GM19099 (cell line): ENCODE measurements around the gene BTBD2.

Experiments used
- POLR2A ChIP-seq: IDR thresholded peaks from 3 replicates; pipeline ENCODE4 v1.6.1; 2011; ENCODE audit warnings: low read depth; ENCODE audit not compliant: insufficient read length; ENCODE audit errors: extremely low read depth

The BTBD2 gene

DNA sequence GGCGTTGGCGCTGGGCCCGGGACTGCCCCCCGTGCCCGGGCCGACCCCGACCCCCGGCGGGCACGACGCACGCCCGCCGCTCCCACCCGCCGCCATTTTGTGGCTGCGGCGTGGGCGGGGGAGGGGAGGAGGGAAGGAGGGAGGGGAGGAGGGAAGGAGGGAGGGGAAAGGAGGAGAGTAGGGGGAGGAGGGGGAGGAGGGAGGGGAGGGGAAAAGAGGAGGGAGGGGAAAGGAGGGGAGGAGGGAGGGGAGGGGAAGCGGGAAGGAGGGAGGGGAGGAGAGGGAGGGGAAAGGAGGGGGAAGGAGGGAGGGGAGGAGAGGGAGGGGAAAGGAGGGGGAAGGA lies at the start of gene BTBD2:
BTBD2 (minus strand) TSS at position 107 of the 343 bp plus-strand sequence; CDS start at position 96, 11 bp downstream.
- TF ChIP-seq POLR2A = peak; percentile 51

DNA sequence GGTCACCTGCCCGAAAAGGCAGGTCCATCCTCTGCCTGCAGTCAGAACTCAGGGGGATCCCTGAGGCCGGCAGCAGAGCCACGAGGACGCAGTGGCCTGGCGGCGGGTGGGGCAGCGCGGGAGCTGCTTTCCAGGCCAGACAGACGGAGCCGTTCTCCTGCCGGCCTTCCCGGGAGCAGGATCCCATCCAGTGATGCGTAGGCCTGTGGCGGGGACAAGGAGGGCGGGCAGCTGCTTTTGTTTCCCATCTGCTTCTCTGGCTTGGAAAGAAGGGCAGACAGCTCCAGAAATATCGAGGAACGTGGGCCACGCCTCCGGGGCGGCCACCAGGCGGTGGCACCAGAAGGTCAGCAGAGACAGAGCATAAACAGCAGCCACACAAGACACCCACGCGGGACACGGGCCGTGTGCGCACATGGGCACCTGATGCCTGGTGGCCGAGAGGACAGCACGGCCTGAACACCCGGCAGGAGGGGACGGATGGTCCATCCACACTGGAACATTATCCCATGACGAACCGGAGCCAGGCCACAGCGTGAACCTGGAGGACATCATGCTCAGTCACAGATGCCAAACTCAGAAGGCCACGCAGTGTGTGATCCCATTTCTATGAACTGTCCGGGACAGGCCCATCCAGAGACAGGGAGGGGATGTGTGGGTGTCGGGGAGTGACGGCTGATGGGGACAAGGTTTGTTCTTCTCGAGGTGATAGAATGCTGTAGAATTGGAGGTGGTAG lies 49.4 kb upstream of the BTBD2 start:
- TF ChIP-seq POLR2A = no peak

DNA sequence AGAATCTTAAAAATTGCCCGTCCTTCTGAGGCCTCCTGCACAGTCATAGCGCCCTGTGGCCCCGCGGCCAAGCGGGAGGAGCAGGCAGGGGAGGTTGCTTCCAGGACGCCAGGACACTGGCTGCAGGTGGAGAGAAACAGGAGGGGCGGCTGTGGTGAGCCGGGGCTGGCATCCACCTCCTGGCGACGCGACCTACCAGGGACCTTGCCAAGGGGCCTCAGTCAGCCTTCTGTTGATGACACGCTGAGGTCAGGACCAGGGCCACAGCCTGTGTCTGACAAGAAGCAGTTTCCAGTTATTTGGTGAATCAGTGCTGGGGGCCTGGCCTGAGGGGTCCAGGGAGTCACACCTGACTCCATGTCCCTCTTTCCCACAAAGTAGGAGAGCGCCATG lies 48.9 kb upstream of the BTBD2 start:
- TF ChIP-seq POLR2A = no peak

DNA sequence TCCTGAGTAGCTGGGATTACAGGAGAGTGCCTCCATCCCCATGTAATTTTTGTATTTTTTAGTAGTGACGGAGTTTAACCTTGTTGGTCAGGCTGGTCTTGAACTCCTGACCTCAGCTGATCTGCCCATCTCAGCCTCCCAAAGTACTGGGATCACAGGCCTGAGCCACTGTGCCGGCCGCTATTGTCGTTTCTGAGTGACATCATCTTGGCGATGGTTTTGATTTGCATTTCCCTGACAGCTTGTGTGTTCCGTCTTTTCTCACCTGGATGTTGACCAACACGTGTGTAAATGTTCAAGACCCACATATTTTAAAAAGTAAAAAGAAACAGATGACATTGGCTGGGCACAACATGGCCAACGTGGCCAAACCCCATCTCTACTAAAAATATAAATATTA lies 48.3 kb upstream of the BTBD2 start:
- TF ChIP-seq POLR2A = no peak

DNA sequence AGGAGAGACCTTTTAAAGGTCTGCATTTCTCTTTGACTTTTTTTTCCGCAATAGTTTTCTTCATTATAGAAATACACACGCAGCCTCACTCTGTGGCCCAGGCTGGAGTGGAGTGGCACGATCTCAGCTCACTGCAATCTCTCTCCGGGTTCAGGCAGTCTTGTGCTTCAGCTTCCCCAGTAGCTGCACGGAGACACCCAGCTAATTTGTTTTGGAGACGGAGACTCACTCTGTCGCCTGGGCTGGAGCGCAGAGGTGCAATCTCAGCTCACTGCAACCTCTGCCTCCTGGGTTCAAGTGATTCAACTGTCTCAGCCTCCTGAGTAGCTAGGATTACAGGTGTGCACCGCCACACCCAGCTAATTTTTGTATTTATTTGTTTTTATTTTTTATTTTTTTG lies 47.3 kb upstream of the BTBD2 start:
- TF ChIP-seq POLR2A = no peak

DNA sequence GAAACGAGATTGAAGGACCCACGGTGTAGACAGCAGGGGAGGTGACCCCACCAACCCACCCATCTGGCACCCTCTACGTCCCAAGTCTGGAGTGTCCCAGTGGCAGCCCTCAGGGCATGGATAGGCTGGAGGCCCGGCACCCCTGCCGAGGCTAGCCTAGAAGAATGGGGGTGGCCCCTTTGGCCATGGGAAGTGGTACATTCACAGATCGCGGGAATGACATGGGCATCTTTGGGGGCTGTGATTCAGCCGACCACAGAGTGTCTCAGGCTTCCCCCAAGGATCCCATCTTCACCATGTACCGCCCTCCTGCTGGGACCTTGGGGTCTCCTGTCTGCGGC lies 46.8 kb upstream of the BTBD2 start:
- TF ChIP-seq POLR2A = no peak

DNA sequence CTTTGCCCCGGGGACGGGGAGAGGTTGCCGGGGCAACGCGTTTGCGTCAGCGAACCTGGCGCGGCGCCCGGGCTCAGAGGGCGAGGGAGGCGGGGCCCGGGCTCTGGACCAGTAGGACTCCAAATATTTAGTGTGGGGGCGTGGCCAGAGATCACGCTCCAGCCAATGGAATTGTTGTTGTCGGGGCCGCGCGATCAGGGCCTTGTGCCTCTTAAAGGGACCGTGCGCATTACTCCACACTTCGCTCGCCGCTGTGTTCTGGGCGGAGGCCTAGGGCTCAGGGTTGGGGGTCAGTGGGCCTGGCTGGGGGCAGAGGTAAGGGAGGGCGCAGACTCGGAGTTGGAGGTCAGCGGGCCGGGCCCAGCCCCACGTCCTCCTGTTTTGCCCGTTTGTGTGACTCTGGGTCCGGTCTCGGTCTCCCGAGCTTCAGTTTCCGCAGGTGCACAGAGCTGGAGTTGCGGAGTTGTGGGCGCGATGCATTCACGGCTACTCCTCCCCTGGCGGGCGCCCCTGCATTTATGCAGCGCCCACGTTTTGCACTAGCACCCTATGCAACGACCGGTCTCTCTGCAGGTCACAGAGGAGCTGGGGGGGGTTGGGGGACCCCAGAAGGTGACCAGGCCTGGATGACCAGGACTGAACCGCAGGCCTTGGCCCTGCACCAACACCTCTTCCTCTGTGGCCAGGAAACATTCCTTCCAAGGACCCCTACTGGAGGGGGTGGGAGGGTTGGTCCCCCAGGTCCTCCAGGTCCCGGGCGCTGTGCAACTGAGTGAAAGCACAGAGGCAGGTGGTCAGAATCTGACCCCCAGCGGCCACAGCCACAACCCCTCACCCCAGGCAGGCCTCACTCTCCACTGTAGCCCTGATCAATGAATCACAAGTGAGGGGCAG lies 46.2 kb upstream of the BTBD2 start:
- peak; percentile 63 for TF ChIP-seq POLR2A

DNA sequence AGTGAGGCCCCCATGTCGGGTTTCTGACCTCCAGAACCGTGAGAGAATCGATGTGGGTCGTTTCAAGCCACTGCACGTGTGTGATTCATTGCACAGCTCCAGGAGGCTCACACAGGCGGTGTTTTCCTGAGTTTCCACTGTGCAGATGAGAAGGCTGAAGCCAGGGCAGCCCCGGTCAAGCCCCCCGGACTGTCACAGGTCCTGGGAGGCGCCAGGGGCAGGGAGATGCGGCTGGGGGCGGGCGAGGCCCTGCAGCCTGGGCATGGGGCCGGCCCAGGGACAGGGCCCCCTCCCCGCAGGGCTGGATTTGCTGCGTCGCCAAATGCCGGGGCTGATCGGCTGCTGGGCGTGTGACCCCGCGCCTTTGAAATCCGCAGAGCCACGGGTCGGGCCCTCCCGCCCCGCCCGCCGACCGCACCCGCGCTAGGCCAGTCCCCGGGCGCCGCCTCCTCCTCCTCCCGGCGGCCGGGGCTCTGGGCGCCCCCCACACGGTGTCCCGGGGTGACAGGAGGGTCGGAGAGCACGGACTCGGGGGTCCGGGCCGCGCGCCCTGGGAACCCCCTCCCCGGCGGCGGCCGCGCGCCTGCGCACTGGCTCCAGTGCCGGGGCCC lies 45.5 kb upstream of the BTBD2 start:
- TF ChIP-seq POLR2A = peak; percentile 52

DNA sequence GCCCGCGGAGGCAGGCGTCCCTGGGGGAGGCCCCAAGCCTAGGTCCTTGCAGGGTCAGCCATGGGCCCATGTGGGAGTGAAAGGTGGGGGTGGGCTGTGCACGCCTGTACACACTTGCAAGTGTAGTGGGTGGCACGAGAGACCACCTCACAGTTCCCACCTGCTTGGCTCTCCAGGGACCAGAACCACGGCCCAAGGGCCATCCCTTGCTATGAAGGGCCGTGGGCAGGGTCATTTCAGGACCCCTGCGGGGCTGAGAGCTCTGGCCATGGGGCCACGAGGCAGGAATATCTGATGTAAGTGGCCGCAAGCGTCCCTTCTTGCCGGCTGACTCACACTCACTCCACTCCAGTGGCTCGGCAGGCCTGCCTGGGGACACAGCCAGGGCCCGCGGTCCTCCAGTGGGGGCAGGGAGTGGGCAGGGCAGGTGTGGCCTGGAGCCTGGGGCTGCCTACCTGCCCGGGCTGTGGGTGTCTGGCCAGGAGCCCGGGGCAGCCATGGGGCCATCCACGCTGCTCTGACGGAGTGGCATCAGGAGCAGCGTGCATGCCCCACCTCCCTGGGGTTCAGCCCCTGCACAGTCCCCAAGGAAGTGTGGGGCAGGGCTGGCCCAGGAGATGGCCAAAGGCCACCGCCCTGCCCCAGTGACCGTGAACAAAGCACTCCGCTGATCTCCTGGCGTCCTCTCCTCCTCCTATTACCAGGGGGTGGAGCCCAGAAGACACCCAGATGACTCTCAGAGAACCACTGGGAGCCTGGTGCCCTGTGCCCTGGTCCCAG lies 44.1 kb upstream of the BTBD2 start:
- TF ChIP-seq POLR2A = no peak

DNA sequence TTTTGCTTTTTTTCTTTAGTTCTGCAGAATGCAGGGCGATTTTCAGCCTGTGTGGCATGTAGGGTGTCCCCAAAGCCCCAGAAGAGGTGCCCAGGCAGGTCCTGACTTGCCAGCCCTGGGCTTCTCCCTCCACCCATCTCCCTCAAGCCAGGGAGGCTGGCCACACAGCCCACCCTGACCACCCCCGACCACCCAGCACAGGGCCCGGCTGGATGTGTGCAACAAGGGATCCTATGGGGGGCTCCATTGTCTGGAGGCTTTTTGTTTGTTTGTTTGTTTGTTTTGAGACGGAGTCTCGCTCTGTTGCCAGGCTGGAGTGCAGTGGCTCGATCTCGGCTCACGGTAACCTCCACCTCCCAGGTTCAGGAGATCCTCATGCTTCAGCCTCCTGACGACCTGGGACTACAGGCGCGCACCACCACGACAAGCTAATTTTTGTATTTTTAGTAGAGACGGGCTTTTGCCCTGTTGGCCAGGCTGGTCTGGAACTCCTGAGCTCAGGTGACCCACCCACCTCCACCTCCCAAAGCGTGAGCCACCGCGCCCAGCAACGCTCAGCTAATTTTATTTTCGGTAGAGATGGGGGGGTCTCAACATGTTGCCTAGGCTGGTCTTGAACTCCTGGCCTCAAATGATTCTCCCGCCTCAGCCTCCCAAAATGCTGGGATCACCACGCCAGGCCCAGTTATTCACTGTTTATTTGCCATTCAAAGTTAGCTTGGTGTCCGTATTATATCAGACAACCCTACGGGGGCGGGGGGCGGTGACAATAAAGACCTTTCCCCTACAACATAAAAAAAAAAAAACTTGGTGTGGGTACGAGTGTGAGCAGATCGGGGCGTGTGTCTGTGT lies 43.3 kb upstream of the BTBD2 start:
- TF ChIP-seq POLR2A = no peak

DNA sequence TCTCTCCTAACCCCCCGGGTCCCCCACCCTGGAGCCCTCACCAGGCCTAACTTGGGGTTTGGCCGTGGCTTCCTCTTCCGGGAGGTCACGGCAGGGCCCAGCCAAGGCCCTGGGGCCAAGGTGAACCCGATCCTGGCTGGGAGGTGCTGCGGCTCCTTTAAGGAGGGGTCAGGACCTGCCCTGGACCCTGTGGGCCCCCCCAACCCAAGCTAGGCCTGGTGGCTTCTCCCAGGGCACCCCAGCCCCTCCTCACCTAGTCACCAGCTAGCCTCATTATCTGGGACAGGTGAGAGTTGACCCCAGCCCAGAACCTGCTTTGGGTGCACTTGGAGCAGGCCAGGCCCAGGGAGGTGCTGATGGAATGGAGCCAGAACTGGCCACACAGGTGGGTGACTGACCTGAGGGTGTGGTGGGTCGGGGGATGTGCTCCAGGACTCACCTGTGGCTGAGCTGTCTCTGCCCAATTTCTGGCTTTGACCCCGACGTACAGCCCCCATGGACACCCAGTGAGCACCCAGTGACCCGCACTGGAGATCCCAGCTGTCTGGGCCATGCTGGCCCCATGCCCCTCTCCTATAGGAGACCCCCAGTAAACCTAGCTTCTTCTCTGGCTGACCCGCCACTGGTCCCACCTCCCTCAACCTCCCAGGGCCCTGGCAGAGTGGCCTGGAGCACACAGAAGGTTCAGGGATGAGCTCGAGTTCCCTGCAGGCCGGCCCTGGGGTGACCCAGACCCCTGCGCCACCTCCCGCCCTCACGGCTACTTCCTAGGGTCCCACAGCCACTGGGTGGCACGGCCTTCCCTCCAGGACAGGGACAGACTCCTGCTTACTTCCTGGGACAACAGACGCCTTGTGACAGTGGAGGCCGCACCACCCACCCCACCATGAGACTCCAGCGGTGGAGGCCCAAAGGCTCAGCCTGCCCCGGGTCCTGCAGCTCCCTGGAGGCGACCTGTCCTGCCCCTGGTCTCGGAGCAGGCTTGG lies 42.3 kb upstream of the BTBD2 start:
- TF ChIP-seq POLR2A = no peak

DNA sequence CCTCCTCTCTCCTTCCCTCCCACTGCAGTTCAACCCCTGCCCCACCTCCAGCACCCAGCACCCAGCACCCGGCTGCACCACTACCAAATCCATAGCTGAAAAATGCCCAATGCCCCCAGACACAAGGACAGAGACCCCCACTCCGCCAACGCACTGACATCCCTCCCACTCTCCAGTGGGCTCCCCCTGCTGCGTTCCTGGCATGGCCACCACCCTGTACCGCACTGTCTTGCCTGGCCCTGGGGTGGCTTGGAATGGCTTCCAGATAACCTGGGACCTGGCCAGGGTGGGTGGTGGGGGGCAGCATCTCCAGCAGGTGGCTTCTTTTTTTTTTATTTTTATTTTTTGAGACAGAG lies 41.3 kb upstream of the BTBD2 start:
- no peak for TF ChIP-seq POLR2A
